Measurements from ENCODE around the gene SMG7.

The SMG7 gene

GRCh38 chr1:183565261-183565660 lies 93.0 kb downstream of the SMG7 start:
- no peak for DNase-seq (ENCODE audit: low read depth in 2 of 2)

GRCh38 chr1:183566026-183566425 lies 93.7 kb downstream of the SMG7 start:
- no peak for DNase-seq (ENCODE audit: low read depth in 2 of 2)

GRCh38 chr1:183567584-183567983 lies 95.3 kb downstream of the SMG7 start:
- no peak for DNase-seq (ENCODE audit: low read depth in 2 of 2)

DNA sequence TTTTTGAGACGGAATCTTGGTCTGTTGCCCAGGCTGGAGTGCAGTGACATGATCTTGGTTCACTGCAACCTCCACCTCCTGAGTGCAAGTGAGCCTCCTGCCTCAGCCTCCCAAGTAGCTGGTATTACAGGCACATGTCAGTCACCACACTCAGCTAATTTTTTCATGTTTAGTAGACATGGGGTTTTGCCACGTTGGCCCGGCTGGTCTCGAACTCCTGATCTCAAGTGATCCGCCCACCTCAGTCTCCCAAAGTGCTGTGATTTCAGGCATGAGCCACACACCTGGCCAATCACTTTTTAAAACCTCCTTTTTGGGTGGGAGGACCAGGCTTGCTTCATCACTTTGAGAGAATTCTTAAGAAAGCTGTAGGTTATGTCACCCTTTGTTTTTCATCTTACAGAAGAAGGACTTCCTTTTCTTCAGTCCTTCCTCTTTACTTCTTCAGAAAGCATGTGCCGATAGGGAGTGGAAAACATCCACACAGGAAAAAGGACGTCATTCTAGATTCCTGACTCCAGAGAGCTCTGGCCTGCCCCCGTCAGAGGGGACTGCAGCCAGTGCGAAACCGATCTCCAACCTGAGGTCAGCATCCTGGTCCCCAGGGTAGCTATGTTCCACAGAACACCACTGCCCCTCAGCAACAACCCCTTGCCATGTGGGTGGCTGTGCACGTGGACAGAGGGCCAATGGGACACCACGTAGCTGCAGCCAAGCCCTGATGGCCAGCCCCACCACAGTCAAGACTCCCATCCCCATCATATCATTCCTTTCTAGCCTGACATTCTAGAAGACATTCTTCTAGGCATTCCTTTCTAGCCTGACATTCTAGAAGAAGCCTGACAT lies 96.1 kb downstream of the SMG7 start:
- DNase-seq (ENCODE audit: low read depth in 2 of 2), result no peak

DNA sequence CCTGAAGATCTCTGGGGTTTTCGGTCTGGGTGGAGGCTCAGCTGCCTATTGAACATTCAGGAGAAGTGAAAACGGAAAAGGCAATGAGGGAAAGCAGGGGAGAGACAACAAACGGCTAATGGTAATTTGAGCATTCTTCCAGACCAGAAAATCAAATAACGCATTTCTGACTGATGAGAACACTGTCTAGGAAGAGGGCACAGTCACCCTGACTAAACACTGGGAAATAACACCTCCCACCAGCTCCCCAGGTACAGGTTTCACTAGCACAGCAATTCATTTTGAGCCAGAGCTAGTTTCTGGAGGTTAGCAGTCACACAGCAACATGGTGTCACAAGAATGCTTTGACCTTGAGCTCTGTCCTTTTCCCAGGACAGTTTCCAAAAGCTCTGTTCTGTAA lies 96.8 kb downstream of the SMG7 start:
- DNase-seq (ENCODE audit: low read depth in 2 of 2), result no peak

DNA sequence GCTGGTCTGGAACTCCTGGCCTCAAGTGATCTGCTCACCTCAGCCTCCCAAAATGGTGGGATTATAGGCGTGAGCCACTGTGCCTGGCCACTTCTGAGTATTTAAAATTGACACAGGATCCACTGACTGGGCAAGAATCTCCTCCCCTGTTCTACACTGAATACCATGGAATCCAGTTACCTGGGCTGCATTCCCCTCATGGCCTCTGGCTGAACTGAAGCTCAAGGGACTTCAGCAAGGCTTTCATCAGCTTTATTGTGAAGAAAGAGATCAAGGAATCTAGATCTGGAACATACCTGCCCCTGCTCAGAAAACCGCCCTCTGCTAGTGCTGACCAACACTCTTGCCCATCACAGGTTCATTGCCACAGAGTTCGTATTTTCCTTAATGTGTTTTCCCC lies 97.5 kb downstream of the SMG7 start:
- no peak for DNase-seq (ENCODE audit: low read depth in 2 of 2)

GRCh38 chr1:183570451-183570850 lies 98.2 kb downstream of the SMG7 start:
- no peak for DNase-seq (ENCODE audit: low read depth in 2 of 2)

DNA sequence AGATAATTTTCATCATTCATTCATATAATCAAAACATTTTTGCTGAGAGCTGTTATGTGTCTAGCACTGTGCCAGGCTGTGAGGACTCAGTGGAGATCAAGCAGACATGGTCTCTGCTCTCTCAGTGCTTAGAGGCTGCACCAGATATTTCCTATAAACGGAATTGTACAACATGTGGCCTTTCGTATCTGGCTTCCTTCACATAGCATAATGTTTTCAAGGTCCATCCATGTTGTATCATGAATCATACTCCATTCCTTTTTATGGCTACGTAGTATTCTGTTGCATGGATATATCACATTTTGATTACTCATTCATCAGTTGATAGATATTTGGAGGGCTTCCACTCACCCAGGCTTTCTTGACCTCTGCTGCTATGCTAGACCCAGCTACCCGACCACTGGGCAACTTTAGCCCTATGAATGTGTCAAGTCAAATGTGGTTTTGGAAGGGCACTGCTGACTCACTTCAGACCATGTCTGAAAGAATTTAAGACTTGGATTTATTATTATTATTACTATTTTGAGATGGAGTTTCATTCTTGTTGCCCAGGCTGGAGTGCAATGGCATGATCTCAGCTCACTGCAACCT lies 99.5 kb downstream of the SMG7 start:
- DNase-seq (ENCODE audit: low read depth in 2 of 2), result no peak

- no peak for DNase-seq (ENCODE audit: low read depth in 2 of 2)
Observed at GRCh38 chr1:183572721-183573120, 100.4 kb downstream of the SMG7 start.

- DNase-seq (ENCODE audit: low read depth in 2 of 2), result no peak
Observed at GRCh38 chr1:183575606-183576005, 103.3 kb downstream of the SMG7 start.

GRCh38 chr1:183576537-183576936 lies 104.2 kb downstream of the SMG7 start:
- DNase-seq (ENCODE audit: low read depth in 2 of 2), result no peak

- no peak for DNase-seq (ENCODE audit: low read depth in 2 of 2)
Observed at GRCh38 chr1:183577897-183578465, 105.7 kb downstream of the SMG7 start.

- no peak for DNase-seq (ENCODE audit: low read depth in 2 of 2)
Observed at GRCh38 chr1:183578856-183579255, 106.6 kb downstream of the SMG7 start.

- DNase-seq (ENCODE audit: low read depth in 2 of 2), result no peak
Observed at GRCh38 chr1:183580281-183580682, 108.0 kb downstream of the SMG7 start.

DNA sequence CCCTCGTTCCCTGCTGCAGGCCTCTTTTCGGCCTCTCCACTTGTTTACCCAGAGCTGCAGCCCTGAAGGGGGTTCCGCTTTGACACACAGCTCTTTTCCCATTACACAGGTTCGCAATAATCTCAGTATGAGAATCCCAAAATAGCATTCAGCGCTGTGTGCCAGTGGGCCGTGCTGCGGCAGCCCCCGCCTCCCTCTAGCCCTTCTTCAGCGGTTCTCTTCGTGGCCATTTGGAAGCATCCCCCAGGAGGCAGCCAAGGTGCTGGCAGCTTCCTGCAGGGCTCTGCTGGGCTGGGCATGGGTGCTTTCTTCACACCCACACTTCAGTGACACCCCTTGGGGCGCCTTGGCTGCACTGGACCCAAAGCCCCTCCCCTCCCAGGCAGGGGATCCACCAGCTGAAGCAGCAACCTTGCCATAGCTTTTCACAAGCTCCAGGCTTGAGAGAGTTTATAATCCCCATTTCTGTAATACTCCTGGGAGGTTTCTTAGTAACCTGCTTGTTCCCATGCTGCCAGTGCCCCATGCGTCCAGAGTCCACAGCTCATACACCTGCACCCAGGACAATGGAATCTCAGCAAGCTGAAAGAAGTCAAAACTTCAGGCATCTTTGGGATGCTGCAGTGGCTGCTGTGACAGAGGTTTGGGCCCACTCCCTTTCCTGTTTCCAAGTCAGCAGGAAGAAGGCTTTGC lies 109.9 kb downstream of the SMG7 start:
- DNase-seq (ENCODE audit: low read depth in 2 of 2), result no peak

- no peak for DNase-seq (ENCODE audit: low read depth in 2 of 2)
Observed at GRCh38 chr1:183583466-183583865, 111.2 kb downstream of the SMG7 start.

DNA sequence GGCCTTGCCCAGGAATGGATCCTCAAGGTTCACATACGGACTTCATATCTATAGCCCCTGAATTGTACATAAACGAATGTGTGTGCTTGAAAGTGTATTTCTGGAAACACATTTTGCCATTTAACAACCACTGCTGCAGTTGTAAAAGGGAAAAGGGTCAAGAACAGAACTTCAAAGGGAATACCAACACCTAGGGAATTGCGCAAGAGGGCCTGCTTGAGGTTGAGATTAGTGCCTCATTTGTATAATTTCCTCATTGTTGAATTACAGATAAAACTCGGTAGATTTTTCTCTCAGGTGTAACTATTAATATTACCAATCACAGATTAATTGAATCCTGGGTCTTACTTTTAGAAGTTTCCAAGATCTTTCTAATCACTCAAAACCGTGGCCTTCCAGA lies 111.8 kb downstream of the SMG7 start:
- no peak for DNase-seq (ENCODE audit: low read depth in 2 of 2)

DNA sequence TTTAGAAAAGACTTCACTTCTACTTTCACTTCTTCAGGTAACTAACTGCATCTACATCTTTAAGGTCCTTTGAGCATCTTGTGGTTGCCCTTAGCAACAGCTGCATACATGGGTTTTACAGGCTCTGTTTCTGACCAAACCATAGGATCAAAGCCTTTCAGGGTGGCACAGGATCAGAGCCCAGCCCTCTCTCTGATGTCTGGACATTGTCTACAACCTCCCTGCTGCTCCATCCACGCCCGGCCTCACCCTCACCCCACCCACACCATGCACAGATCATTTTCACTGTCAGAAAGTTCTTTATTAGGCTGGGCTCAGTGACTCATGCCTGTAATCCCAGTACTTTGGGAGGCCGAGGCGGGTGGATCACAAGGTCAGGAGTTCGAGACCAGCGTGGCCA lies 112.7 kb downstream of the SMG7 start:
- no peak for DNase-seq (ENCODE audit: low read depth in 2 of 2)

GRCh38 chr1:183586455-183586854 lies 114.2 kb downstream of the SMG7 start:
- no peak for DNase-seq (ENCODE audit: low read depth in 2 of 2)

- DNase-seq (ENCODE audit: low read depth in 2 of 2), result no peak
Observed at GRCh38 chr1:183586926-183587325, 114.6 kb downstream of the SMG7 start.

DNA sequence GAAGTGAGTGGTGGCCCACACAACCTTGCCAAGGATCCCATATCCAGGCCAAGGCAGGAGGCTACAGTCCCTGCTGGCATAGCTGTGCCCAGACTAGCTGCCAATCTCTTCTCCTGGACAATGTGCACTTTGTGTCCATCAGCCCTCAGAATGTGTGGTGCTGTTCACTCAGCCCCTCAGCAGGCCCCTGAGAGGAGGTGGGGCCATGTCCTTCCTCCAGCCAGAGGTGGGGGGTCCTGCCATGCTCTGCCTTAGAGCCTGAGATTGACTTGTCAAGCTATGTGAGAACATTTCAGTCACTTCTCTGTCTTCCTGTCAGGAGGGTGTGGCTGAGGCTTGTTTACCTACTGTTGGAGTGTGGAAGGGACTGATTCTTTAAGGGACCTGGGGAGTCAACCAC lies 116.5 kb downstream of the SMG7 start:
- no peak for DNase-seq (ENCODE audit: low read depth in 2 of 2)

DNA sequence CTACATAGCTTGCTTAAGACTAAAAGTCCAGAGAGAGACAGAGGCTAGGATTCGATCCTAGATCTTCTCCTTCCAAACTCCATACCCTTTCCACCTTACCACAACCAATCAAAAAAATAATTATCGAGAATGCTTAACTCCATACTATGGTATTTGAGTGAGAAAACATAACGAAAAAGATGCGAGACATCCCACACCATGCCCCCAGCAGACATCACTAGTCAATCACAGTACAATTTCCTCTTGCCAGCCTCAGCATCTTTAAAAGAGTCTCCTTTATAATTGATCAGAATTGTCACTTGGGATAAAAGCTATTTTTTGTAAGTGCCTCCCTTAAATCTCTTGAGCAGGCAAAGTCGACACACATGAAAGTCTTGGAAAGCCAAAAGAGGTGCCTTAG lies 117.1 kb downstream of the SMG7 start:
- no peak for DNase-seq (ENCODE audit: low read depth in 2 of 2)

DNA sequence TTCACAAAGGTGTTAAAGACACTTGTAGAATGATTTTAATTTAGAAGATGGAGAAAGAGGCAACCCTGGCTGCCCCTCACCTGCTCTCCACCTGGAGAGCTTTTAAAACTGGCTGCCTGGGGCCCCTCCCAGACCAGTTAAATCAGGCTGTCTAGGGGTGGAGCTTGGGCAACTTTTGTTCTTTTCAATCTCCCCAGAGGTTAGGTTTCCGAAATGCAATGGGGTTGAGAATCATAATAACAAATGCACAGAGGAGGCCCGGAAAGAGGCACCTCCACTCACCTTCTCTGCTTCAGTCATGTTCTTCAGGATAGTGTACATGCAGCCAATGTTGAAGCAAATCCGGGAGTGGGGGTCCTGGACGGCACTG lies 117.6 kb downstream of the SMG7 start:
- DNase-seq (ENCODE audit: low read depth in 2 of 2), result no peak

All from activated CD8-positive, alpha-beta memory T cell treated with anti-CD3 and anti-CD28 coated beads for 4 hours (primary cell).